Breast epithelium (tissue), 3 donors: ENCODE measurements around the gene PDS5A.

Experiments used
- POLR2A ChIP-seq: fragments of 450-650 bp; IDR thresholded peaks from one replicate; pipeline ENCODE4 v1.6.1; 2016; ENCODE audit warnings: antibody characterized with exemption, mild to moderate bottlenecking, moderate library complexity
- POLR2AphosphoS5 ChIP-seq, 3 donors: sonication (generic); formaldehyde crosslinking; IDR thresholded peaks; one replicate each; pipeline ENCODE4 v1.6.1; 2017; ENCODE audit warnings: antibody characterized with exemption in 3 of 3
- TF ChIP-seq, protein P1 (sequence below), 3 donors: fragments of 450-650 bp; IDR thresholded peaks; one replicate each; pipeline ENCODE4 v1.5.1; 2016 to 2017; ENCODE audit warnings: antibody characterized with exemption in 3 of 3, mild to moderate bottlenecking in 3 of 3, moderate library complexity in 3 of 3

DNA sequence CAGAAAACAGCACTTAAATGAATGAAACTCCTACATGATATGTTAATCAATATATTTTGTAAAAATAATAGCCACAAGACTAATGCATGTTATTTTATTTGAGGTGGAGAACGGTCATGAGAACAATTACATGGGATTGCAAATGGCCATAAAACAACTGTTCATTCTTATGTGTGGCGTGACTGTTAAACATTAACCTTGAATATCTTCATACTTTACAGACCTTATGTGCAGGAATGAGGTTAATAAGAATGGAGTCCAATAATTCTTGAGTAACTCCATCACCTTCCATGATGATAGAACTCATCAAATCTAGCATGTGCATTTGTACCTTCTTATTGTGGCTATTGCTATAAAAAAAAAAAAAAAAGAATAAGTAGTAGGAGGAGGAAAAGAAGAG is 55.3 kb downstream of the PDS5A start:
- no peak for TF ChIP-seq POLR2A
- TF ChIP-seq, protein P1, sequence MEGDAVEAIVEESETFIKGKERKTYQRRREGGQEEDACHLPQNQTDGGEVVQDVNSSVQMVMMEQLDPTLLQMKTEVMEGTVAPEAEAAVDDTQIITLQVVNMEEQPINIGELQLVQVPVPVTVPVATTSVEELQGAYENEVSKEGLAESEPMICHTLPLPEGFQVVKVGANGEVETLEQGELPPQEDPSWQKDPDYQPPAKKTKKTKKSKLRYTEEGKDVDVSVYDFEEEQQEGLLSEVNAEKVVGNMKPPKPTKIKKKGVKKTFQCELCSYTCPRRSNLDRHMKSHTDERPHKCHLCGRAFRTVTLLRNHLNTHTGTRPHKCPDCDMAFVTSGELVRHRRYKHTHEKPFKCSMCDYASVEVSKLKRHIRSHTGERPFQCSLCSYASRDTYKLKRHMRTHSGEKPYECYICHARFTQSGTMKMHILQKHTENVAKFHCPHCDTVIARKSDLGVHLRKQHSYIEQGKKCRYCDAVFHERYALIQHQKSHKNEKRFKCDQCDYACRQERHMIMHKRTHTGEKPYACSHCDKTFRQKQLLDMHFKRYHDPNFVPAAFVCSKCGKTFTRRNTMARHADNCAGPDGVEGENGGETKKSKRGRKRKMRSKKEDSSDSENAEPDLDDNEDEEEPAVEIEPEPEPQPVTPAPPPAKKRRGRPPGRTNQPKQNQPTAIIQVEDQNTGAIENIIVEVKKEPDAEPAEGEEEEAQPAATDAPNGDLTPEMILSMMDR (IDR thresholded peaks at IDR 0.05) = no peak
- no peak for TF ChIP-seq POLR2AphosphoS5 (IDR thresholded peaks at IDR 0.05)
